Upper lobe of right lung (tissue), 1 donor: ENCODE results near the gene EHMT2. TPM values are rescaled to one million over a fixed set of nuclear protein-coding genes. Genes with fewer than 3 reads are reported as not detected.

Experiments used
- ATAC-seq: fragments of 200-7000 bp; cut with Tn5 transposase; one replicate; pipeline ENCODE4 v1.9.1; 2020; ENCODE audit warnings: mild to moderate bottlenecking, moderate library complexity
- DNase-seq: peaks from one replicate; pipeline ENCODE4 v3.0.0-alpha.2; 2020
- H3K27ac ChIP-seq: fragments of 200-600 bp; one replicate; pipeline ENCODE4 v1.8.0; 2022
- H3K27me3 ChIP-seq: fragments of 200-600 bp; one replicate; pipeline ENCODE4 v1.8.0; 2022; ENCODE audit warnings: mild to moderate bottlenecking
- H3K36me3 ChIP-seq: fragments of 200-600 bp; one replicate; pipeline ENCODE4 v1.8.0; 2022
- H3K4me1 ChIP-seq: fragments of 200-600 bp; one replicate; pipeline ENCODE4 v1.8.0; 2022
- H3K4me3 ChIP-seq: fragments of 200-600 bp; one replicate; pipeline ENCODE4 v1.8.0; 2022; ENCODE audit warnings: mild to moderate bottlenecking
- H3K9me3 ChIP-seq: fragments of 200-600 bp; one replicate; pipeline ENCODE4 v1.8.0; 2022
- intact Hi-C: fragments of 100-400 bp; cut with DNase I; formaldehyde crosslinking; loops from one replicate; pipeline ENCODE4 v1.11.0; 2022
- total RNA-seq: library from RNA; stranded (reverse); fragmentation: NEBNext Ultra II Directional; extraction: Animal tissue kit (Norgen Biotek cat#: 25700); gene quantifications from one replicate; pipeline ENCODE4 v1.2.1, GENCODE V29; 2021
- TF ChIP-seq, protein P1 (sequence below): fragments of 200-600 bp; IDR thresholded peaks from one replicate; pipeline ENCODE4 v1.8.0; 2022; ENCODE audit warnings: antibody characterized with exemption
- donor health status: DM: no; HTN: yes; CAD: no; lungs with severe emphysema.

EHMT2 gene
- total RNA-seq, 1 donor from 2014 or later: 36.0 TPM

DNA sequence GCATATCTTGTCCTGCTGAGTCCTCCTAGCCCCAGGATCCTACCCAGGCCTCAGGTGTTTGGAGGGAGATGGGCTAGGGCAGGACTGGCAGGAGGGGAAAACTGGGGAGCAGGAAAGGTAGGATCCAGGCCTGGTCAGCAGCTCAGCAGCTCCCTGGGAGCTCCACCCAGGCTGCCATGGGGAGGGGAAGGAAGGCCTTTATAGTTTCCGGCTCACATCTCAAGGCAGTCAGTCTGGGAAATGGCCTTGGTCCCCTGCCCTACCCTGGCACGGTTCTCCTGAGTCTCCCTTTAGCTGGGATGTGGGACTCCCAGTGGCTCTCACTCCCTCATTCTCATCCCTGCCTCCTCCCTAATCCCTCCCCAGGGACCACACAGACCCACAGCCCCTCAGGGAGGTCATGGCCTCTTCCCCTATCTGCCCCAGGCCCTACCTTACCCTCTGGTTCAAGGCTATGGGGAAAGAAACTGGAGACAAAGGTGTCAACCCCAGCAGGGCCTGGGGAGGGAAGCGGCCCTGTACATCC is 20.3 kb downstream of the EHMT2 start:
- intact Hi-C loops: no loop called here
- H3K4me3 ChIP-seq: no peak overlapping the region
- H3K4me1 ChIP-seq: no peaks in the 10 kb centered on the region
- no peaks in the 10 kb centered on the region for H3K9me3 ChIP-seq
- no peaks in the 10 kb centered on the region for H3K27me3 ChIP-seq
- no peak for ATAC-seq
- no peak overlapping the region for H3K27ac ChIP-seq
- TF ChIP-seq, protein P1, sequence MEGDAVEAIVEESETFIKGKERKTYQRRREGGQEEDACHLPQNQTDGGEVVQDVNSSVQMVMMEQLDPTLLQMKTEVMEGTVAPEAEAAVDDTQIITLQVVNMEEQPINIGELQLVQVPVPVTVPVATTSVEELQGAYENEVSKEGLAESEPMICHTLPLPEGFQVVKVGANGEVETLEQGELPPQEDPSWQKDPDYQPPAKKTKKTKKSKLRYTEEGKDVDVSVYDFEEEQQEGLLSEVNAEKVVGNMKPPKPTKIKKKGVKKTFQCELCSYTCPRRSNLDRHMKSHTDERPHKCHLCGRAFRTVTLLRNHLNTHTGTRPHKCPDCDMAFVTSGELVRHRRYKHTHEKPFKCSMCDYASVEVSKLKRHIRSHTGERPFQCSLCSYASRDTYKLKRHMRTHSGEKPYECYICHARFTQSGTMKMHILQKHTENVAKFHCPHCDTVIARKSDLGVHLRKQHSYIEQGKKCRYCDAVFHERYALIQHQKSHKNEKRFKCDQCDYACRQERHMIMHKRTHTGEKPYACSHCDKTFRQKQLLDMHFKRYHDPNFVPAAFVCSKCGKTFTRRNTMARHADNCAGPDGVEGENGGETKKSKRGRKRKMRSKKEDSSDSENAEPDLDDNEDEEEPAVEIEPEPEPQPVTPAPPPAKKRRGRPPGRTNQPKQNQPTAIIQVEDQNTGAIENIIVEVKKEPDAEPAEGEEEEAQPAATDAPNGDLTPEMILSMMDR: no peak
- H3K36me3 ChIP-seq: peaks cover 25% of the 10 kb centered on the region
- DNase-seq: no peak

DNA sequence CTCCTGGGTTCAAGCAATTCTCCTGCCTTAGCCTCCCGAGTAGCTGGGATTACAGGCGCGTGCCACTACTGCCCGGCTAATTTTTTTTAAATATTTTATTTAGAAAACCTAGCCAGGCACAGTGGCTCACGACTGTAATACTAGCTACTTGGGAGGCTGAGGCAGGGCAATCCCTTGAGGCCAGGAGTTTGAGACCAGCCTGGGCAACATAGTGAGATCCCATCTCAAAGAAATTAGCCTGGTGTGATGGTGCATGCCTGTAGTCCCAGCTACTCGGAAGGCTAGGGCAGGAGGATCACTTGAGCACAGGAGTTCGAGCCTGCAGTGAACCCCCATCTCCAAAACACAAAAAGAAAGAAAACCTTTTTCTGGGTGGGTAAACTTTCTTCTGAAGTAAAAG is 21.1 kb downstream of the EHMT2 start:
- peaks cover 19% of the 10 kb centered on the region for H3K36me3 ChIP-seq
- intact Hi-C loops: no loop called here
- TF ChIP-seq, protein P1: no peak
- no peaks in the 10 kb centered on the region for H3K27me3 ChIP-seq
- ATAC-seq (no peak), DNase-seq (no peak)
- no peaks in the 10 kb centered on the region for H3K9me3 ChIP-seq
- H3K4me3 ChIP-seq: no peak overlapping the region
- no peak overlapping the region for H3K27ac ChIP-seq
- no peaks in the 10 kb centered on the region for H3K4me1 ChIP-seq

DNA sequence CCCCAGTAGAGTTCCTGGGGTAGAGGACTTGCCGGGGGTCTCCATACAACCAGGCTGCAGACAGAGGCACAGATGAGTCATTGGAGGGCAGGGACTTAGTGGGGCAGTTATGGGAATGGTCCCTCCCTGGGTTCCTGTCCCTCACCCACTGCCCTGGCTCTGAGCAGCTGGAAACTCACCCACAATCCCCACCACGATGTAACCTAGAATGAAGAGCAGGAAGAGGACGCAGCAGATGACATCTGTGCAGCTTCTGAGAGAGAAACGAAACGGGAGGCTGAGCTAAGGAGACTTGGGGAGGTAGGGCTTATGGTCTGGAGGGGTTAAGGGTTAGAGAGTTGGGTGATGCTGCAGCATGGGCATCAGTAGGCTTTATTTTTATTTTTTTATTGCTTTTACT is 21.6 kb downstream of the EHMT2 start:
- Histone ChIP-seq H3K27ac (no peak overlapping the region), H3K36me3 (peaks cover 14% of the 10 kb centered on the region), H3K27me3 (no peaks in the 10 kb centered on the region), H3K9me3 (no peaks in the 10 kb centered on the region), H3K4me3 (no peak overlapping the region), H3K4me1 (no peaks in the 10 kb centered on the region)
- no peak for ATAC-seq
- intact Hi-C loops: no loop called here
- TF ChIP-seq, protein P1: no peak
- no peak for DNase-seq

DNA sequence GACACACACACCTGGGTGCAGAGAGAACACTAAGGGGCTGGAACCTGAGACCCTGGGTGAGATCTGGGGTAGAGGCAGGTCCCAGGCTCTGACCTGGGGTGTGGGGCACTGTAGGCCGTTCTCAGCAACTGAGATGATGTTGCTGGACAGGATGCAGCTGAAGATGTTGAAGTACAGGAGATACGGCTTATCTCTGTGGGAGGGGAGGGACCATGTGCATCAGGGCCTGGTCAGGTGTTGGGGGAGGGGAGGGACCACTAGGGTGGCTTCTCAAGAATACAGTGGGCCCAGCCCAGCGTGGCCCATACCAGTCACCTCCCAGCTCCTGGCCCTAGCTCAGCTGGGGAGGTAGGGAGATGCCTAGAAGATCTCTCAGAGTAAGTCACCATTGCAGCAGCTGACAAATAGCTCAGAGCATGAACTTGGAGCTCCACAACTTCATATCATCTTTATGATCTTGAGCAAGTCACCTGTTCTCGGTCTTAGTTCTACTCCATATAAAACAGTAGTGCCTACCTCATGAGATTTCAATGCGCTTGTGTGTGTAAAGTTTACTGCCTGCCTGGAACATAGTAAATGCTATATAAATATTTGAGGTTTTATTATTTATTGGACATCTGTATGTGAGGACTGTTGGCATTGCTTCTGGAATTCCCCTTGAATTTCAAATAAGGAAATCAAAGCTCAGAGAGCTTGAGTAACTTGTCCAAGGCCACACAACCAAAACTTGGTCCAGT is 22.5 kb downstream of the EHMT2 start:
- TF ChIP-seq, protein P1: no peak
- Histone ChIP-seq H3K27me3 (no peaks in the 10 kb centered on the region), H3K9me3 (no peaks in the 10 kb centered on the region), H3K4me3 (no peak overlapping the region), H3K27ac (no peak overlapping the region), H3K4me1 (no peaks in the 10 kb centered on the region), H3K36me3 (peaks cover 5% of the 10 kb centered on the region)
- intact Hi-C loops: no loop called here
- ATAC-seq (no peak), DNase-seq (no peak)

DNA sequence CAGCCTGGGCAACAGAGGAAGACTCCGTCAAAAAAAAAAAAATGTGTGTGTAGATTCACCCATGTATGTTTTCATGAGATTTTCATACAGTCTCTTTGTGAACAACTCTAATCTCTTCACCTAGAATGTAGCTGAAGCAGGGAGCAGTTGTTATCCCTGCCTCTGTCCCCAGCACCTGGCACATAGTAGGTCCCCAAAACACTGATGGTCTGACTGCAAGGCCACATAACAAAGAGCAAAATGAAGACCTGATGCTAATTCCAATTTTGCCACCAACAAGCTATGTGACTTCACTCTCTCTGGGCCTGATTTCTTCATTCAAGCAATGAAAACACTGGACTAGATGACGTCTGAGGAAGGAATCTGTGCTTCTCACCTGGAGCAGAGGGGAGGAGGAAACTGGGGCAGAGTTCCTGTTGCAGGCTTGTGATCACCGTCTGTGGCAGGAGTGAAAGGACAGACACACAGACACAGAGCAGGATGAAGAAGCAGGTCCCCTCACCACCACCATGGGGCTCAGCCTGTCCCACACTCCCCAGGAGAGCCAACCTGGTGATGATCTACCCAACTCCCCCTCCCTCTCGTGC is 23.3 kb downstream of the EHMT2 start:
- DNase-seq (no peak), ATAC-seq (no peak)
- no peak overlapping the region for H3K27ac ChIP-seq
- no peaks in the 10 kb centered on the region for H3K9me3 ChIP-seq
- TF ChIP-seq, protein P1: no peak
- H3K36me3 ChIP-seq: no peaks in the 10 kb centered on the region
- no peaks in the 10 kb centered on the region for H3K27me3 ChIP-seq
- no peaks in the 10 kb centered on the region for H3K4me1 ChIP-seq
- intact Hi-C loops: no loop called here
- H3K4me3 ChIP-seq: no peak overlapping the region
